Upper lobe of left lung (tissue), 4 donors: Measurements from ENCODE around the gene MMD2.

Source experiments
- EP300 ChIP-seq, 4 donors: sonication (generic); formaldehyde crosslinking; IDR thresholded peaks; one replicate each; pipeline ENCODE4 v1.5.1; 2017; ENCODE audit warnings: antibody characterized with exemption in 4 of 4, control low read depth in 2 of 4
- POLR2A ChIP-seq, 4 donors: fragments of 450-650 bp; IDR thresholded peaks; one replicate each; pipeline ENCODE4 v1.5.1; 2016 to 2017; ENCODE audit warnings: antibody characterized with exemption in 4 of 4, mild to moderate bottlenecking in 2 of 4
- POLR2AphosphoS5 ChIP-seq, 2 donors: sonication (generic); formaldehyde crosslinking; IDR thresholded peaks; one replicate each; pipeline ENCODE4 v1.5.1; 2017; ENCODE audit warnings: antibody characterized with exemption in 2 of 2
- TF ChIP-seq, protein P1 (sequence below), 6 experiments: fragments of 450-650 bp in 4 of 6; fragments of 200-600 bp in 2 of 6; sonication (generic) in 2 of 6; IDR thresholded peaks; one replicate each; pipeline ENCODE4 v1.5.1; 2016 to 2019; ENCODE audit warnings: antibody characterized with exemption in 6 of 6

GRCh38 chr7:4868493-4868892, 90.5 kb downstream of the MMD2 start:
- TF ChIP-seq EP300 (IDR thresholded peaks at IDR 0.05), result no peak
- TF ChIP-seq, protein P1, sequence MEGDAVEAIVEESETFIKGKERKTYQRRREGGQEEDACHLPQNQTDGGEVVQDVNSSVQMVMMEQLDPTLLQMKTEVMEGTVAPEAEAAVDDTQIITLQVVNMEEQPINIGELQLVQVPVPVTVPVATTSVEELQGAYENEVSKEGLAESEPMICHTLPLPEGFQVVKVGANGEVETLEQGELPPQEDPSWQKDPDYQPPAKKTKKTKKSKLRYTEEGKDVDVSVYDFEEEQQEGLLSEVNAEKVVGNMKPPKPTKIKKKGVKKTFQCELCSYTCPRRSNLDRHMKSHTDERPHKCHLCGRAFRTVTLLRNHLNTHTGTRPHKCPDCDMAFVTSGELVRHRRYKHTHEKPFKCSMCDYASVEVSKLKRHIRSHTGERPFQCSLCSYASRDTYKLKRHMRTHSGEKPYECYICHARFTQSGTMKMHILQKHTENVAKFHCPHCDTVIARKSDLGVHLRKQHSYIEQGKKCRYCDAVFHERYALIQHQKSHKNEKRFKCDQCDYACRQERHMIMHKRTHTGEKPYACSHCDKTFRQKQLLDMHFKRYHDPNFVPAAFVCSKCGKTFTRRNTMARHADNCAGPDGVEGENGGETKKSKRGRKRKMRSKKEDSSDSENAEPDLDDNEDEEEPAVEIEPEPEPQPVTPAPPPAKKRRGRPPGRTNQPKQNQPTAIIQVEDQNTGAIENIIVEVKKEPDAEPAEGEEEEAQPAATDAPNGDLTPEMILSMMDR (IDR thresholded peaks at IDR 0.05), result no peak
- TF ChIP-seq POLR2A (IDR thresholded peaks at IDR 0.05), result no peak
- no peak for TF ChIP-seq POLR2AphosphoS5 (IDR thresholded peaks at IDR 0.05)
